Measurements from ENCODE around the gene WWP2. TPM values are rescaled to one million over a fixed set of nuclear protein-coding genes. Genes with fewer than 3 reads are reported as not detected.
"Not testable (repeated sequence)": the region's sequence is repeated elsewhere in the genome, so short reads cannot be mapped to it uniquely, and the experiment has no call there.

The WWP2 gene
- total and polyA plus RNA-seq, 2 donors = 17.8 to 20.4 TPM

GRCh38 chr16:69762814-69763598 lies 874 bp downstream of the WWP2 start:
- H3K4me3 ChIP-seq (ENCODE audit: low read depth, low read length) = peak overlapping the region; percentile 98
- peak overlapping the region; percentile 94 for H3K27ac ChIP-seq (ENCODE audit: low read depth)
- WGBS = 8% methylated on average over 14 of the region's 14 CpGs
- no peaks in the 10 kb centered on the region for H3K4me1 ChIP-seq (ENCODE audit: insufficient read depth)
- peak; percentile 7 for DNase-seq (ENCODE audit: extremely low spot score)
- H3K36me3 ChIP-seq (ENCODE audit: insufficient read depth) = no peaks in the 10 kb centered on the region

DNA sequence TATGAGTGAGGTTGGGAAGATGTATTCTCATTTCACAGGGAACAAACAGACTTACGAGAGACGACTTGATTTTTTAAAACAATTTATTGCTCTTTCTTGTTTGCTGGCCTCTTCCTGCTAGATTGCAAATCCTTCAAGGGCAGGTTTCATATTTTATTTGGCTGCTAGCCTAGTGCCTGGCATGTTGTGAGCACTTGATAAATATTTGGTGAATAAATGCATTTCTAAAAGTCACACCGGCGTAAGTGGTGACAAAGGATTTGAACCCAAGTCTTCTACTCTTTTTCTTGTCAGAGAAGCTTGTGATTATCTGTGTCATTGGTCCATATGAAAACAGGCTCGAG lies 1.4 kb downstream of the WWP2 start:
- Histone ChIP-seq H3K27ac (ENCODE audit: low read depth) (peak overlapping the region; percentile 16), H3K4me1 (ENCODE audit: insufficient read depth) (no peaks in the 10 kb centered on the region)
- WGBS = 58% methylated on average over 5 of the region's 5 CpGs

DNA sequence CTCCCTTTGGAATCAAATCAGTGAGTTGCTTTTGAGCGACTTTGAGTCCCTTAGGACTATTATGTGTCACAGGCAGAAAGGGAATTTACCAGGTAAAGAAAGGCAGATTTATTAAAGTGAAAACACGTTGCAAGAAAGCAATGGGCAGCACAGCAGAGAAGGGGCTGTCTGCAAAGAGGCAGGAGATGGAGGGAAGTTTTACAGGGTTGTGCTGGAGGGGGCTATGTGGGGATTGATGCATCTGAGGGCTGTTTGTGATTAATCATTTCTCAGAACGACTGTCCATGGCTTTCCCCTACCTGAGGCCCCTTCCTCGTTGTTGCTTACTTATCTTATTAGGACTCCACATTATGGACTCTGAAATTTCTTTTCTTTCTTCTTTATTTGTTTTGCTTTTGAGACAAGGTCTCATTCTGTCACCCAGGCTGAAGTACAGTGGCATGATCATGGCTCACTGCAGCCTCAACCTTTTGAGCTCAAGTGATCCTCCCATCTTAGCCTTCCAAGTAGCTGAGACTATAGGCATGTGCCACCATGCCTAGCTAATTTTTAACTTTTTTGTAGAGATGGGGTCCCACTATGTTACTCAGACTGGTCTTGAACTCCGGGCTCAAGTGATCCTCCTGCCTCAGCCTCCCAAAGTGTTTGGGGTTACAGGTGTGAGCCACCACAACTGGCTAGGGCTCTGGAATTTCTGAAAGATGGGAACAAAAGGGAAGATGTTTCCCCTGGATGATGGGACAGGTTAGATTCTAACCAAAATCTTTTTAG lies 5.5 kb downstream of the WWP2 start:
- H3K4me1 ChIP-seq (ENCODE audit: insufficient read depth) = no peaks in the 10 kb centered on the region
- 85% methylated on average over 5 of the region's 5 CpGs for WGBS
- H3K27ac ChIP-seq (ENCODE audit: low read depth) = no peak overlapping the region
- H3K4me3 ChIP-seq (ENCODE audit: low read depth, low read length) = no peak overlapping the region
- no peak for DNase-seq (ENCODE audit: extremely low spot score)
- H3K36me3 ChIP-seq (ENCODE audit: insufficient read depth) = no peaks in the 10 kb centered on the region

More for the DNA sequence above, 1.4 kb downstream of the WWP2 start:
- H3K36me3 ChIP-seq (ENCODE audit: insufficient read depth) = no peaks in the 10 kb centered on the region
- no peak for DNase-seq (ENCODE audit: extremely low spot score)
- H3K4me3 ChIP-seq (ENCODE audit: low read depth, low read length) = peak overlapping the region; percentile 98

DNA sequence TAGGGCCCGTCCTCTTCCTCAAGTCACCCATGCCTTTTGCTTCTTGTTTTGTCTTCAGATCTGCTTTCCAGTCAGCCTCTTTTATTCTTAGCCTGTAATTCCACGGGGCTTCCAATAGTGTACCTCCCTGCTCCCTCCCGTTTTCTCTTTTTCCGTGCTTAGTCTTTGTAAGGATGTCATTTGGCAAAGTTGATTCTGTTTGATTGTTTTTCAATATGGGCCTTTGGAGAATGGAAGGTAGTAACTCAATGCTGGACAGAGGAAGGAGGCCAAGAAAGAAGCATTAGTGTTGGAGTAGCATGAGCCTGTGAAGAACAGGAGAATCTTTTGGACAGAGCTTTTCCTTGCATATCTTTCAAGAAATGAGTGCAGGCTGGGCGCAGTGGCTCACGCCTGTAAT lies 6.5 kb downstream of the WWP2 start:
- H3K4me3 ChIP-seq (ENCODE audit: low read depth, low read length) = no peak overlapping the region
- H3K36me3 ChIP-seq (ENCODE audit: insufficient read depth) = no peaks in the 10 kb centered on the region
- H3K4me1 ChIP-seq (ENCODE audit: insufficient read depth) = no peaks in the 10 kb centered on the region
- DNase-seq (ENCODE audit: extremely low spot score) = no peak
- 86% methylated on average over 6 of the region's 6 CpGs for WGBS
- no peak overlapping the region for H3K27ac ChIP-seq (ENCODE audit: low read depth)

DNA sequence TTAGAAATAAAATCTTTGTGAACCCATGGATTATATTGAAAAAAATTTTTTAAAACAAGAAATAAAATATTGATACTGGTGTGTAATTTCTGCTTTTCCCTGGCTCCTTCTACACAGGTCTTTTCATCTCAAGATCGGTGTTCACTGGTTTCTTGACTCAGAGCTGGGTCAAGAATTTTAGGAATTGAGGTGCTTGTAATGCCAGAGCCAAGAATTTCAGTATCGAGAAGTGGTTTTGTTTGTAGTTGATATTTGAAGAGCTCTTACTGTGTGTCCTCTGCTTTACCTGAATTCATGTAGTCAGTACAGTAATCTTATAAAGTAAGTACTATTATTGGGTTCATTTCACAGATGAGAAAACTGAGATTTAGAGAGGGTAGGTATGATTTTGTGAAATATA lies 7.3 kb downstream of the WWP2 start:
- WGBS = 37% methylated on average over 2 of the region's 2 CpGs
- H3K4me1 ChIP-seq (ENCODE audit: insufficient read depth) = no peaks in the 10 kb centered on the region
- H3K36me3 ChIP-seq (ENCODE audit: insufficient read depth) = no peaks in the 10 kb centered on the region
- H3K27ac ChIP-seq (ENCODE audit: low read depth) = no peak overlapping the region
- no peak overlapping the region for H3K4me3 ChIP-seq (ENCODE audit: low read depth, low read length)
- DNase-seq (ENCODE audit: extremely low spot score) = no peak

DNA sequence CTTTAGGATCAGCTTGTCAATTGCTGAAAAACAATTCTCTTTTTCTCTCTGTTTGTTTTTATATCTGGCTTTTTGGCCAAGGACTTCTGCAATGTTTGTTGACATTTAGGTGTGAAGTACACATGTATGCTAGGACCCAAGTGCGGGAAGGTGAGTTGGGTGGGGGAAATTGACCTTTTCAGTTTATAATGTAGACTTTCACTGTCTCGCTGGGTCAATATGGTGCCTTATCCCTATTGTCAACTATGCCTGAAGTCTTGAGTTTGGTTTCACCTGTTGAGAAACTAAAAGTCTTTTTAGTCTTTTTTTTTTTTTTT lies 9.5 kb downstream of the WWP2 start:
- Histone ChIP-seq H3K36me3 (ENCODE audit: insufficient read depth) (no peaks in the 10 kb centered on the region), H3K4me3 (ENCODE audit: low read depth, low read length) (no peak overlapping the region), H3K4me1 (ENCODE audit: insufficient read depth) (no peaks in the 10 kb centered on the region), H3K27ac (ENCODE audit: low read depth) (no peak overlapping the region)
- no peak for DNase-seq (ENCODE audit: extremely low spot score)
- 98% methylated on average over 2 of the region's 2 CpGs for WGBS

DNA sequence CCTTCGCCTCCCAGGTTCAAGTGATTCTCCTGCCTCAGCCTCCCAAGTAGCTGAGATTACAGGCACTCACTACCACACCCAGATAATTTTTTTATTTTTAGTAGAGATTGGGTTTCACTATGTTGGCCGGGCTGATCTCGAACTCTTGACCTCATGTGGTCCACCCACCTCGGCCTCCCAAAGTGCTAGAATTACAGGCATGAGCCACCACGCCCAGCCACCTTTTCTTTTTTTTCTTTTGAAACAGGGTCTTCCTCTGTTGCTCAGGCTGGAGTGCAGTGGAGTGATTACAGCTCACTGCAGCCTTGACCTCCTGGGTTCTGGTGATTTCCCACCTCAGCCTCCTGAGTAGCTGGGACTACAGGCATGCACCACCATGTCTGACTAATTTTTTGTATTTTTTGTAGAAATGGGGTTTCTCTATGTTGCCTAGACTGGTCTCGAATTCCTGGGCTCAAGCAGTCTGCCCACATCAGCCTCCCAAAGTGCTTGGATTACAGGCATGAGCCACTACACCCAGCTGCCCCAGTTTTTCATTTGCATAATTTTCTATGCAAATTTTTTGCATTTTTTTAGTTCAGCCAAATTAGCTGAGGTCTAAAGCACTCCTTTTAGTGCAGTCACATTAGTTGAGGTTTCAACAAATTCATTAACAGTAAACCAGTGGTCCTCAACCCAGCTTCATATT lies 11.3 kb downstream of the WWP2 start:
- WGBS = 79% methylated on average over 6 of the region's 6 CpGs

DNA sequence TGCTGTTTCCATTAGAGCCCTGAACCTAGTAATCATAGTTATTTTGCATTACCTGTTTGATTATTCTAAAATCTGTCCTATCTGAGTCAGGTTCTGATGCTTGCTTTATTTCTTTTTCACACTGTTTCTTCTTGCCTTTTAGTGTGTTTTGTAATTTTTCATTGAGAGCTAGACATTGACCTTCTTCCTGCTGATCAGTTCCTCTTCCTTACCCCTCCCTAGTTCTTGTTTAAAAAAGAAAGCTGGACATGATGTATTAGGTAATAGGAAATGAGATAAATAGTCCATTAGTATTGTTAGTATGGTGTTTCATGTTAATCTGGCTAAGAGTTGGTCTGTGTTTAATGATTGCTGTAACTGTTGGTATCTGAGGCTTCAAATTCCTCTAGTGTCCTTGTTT lies 13.4 kb downstream of the WWP2 start:
- H3K27ac ChIP-seq (ENCODE audit: low read depth) = no peak overlapping the region

More for the DNA sequence above, 11.3 kb downstream of the WWP2 start:
- no peak overlapping the region for H3K4me3 ChIP-seq (ENCODE audit: low read depth, low read length)
- no peaks in the 10 kb centered on the region for H3K36me3 ChIP-seq (ENCODE audit: insufficient read depth)
- H3K27ac ChIP-seq (ENCODE audit: low read depth) = no peak overlapping the region
- H3K4me1 ChIP-seq (ENCODE audit: insufficient read depth) = no peaks in the 10 kb centered on the region
- no peak for DNase-seq (ENCODE audit: extremely low spot score)

DNA sequence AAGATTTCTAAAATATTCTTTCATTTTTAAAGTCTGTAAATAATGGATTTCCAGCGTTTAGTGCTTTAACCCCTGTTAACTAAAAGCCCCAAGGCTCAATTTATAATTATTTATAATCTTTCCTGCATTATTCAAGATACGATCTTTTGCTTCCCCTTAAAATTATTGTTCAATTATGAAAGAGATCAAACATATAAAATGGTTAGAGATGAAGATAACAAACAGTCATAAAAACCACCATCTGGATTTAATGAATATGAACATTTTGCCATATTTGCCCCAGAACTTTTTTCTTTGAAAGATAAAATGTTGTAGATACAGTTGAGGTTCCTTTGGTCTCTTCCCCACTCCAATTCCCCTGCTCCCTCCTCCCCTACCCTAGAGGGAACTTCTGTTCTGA lies 17.6 kb downstream of the WWP2 start:
- no peaks in the 10 kb centered on the region for H3K36me3 ChIP-seq (ENCODE audit: insufficient read depth)
- H3K4me1 ChIP-seq (ENCODE audit: insufficient read depth) = no peaks in the 10 kb centered on the region
- H3K4me3 ChIP-seq (ENCODE audit: low read depth, low read length) = no peak overlapping the region
- 68% methylated on average over 2 of the region's 2 CpGs for WGBS
- no peak for DNase-seq (ENCODE audit: extremely low spot score)
- H3K27ac ChIP-seq (ENCODE audit: low read depth) = no peak overlapping the region

More for the DNA sequence above, 13.4 kb downstream of the WWP2 start:
- Histone ChIP-seq H3K4me3 (ENCODE audit: low read depth, low read length) (no peak overlapping the region), H3K36me3 (ENCODE audit: insufficient read depth) (no peaks in the 10 kb centered on the region), H3K4me1 (ENCODE audit: insufficient read depth) (no peaks in the 10 kb centered on the region)
- no peak for DNase-seq (ENCODE audit: extremely low spot score)

DNA sequence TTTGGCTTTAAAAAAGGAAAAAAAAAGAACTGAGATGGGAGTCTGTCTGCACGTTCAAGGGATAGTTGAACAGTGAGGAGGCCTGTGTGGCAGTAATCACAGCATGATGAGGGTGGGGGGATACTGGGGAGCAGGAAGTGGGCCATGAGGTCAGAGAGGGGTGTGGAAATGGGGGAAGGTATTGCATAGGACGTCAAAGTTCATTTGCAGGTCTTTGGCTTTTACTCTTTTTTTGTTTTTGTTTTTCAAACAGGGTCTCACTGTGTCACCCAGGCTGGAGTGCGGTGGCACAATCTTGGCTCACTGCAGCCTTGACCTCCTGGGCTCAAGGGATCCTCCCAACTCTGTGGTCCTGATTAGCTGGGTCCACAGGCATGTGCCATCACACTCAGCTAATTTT lies 19.0 kb downstream of the WWP2 start:
- Histone ChIP-seq H3K27ac (ENCODE audit: low read depth) (no peak overlapping the region), H3K4me1 (ENCODE audit: insufficient read depth) (no peaks in the 10 kb centered on the region), H3K36me3 (ENCODE audit: insufficient read depth) (no peaks in the 10 kb centered on the region), H3K4me3 (ENCODE audit: low read depth, low read length) (no peak overlapping the region)
- 76% methylated on average over 3 of the region's 3 CpGs for WGBS
- no peak for DNase-seq (ENCODE audit: extremely low spot score)

- no peaks in the 10 kb centered on the region for H3K4me1 ChIP-seq (ENCODE audit: insufficient read depth)
- no peak overlapping the region for H3K27ac ChIP-seq (ENCODE audit: low read depth)
- 91% methylated on average over 6 of the region's 6 CpGs for WGBS
- peaks cover 1% of the 10 kb centered on the region for H3K36me3 ChIP-seq (ENCODE audit: insufficient read depth)
- DNase-seq (ENCODE audit: extremely low spot score) = no peak
- H3K4me3 ChIP-seq (ENCODE audit: low read depth, low read length) = no peak overlapping the region
These were observed 22.5 kb downstream of the WWP2 start for GRCh38 chr16:69784586-69784985.

DNA sequence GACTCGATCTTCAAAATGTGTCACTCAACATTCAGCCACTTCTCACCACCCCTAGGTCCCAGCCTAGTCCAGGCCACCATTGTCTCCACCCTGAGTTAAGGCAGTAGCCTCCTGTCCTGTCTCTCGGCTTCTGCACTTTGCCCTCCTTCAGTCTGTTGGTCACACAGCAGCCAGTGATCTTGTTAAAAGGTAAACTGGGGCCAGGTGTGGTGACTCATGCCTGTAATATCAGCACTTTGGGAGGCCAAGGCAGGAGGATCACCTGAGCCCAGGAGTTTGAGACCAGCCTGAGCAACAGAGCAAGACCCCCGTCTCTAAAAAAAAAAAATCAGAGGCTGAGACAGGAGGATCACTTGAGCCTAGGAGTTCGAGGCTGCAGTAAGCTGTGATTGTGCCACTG lies 25.8 kb downstream of the WWP2 start:
- no peak for DNase-seq (ENCODE audit: extremely low spot score)
- Histone ChIP-seq H3K4me1 (ENCODE audit: insufficient read depth) (no peaks in the 10 kb centered on the region), H3K4me3 (ENCODE audit: low read depth, low read length) (no peak overlapping the region), H3K36me3 (ENCODE audit: insufficient read depth) (peaks cover 1% of the 10 kb centered on the region), H3K27ac (ENCODE audit: low read depth) (no peak overlapping the region)
- WGBS = 96% methylated on average over 4 of the region's 4 CpGs

GRCh38 chr16:69791391-69791847 lies 29.3 kb downstream of the WWP2 start:
- not testable (repeated sequence) for DNase-seq (ENCODE audit: extremely low spot score); H3K4me3 ChIP-seq (ENCODE audit: low read depth, low read length); H3K4me1 ChIP-seq (ENCODE audit: insufficient read depth); H3K36me3 ChIP-seq (ENCODE audit: insufficient read depth); H3K27ac ChIP-seq (ENCODE audit: low read depth)
- 93% methylated on average over 6 of the region's 6 CpGs for WGBS

- 93% methylated on average over 4 of the region's 4 CpGs for WGBS
- no peaks in the 10 kb centered on the region for H3K36me3 ChIP-seq (ENCODE audit: insufficient read depth)
- H3K4me3 ChIP-seq (ENCODE audit: low read depth, low read length) = no peak overlapping the region
- no peak for DNase-seq (ENCODE audit: extremely low spot score)
- H3K4me1 ChIP-seq (ENCODE audit: insufficient read depth) = no peaks in the 10 kb centered on the region
- no peak overlapping the region for H3K27ac ChIP-seq (ENCODE audit: low read depth)
These were observed 31.4 kb downstream of the WWP2 start for GRCh38 chr16:69793526-69793925.
